GM12892 (cell line): ENCODE results near the gene RPS6KA2.

ENCODE experiments used
- POLR2A ChIP-seq: IDR thresholded peaks from 2 replicates; pipeline ENCODE4 v1.6.1; 2011; ENCODE audit warnings: low read depth, low read length, control low read depth
- POLR2AphosphoS5 ChIP-seq: IDR thresholded peaks from 2 replicates; pipeline ENCODE4 v1.6.1; 2011; ENCODE audit warnings: low read depth, low read length, control low read depth
- TAF1 ChIP-seq: IDR thresholded peaks from 2 replicates; pipeline ENCODE4 v1.6.1; 2011; ENCODE audit warnings: low read depth, mild to moderate bottlenecking, control low read depth, low read length, borderline replicate concordance

- TF ChIP-seq POLR2A (no peak), POLR2AphosphoS5 (no peak), TAF1 (no peak)
Measured at GRCh38 chr6:166435574-166435973, 191.5 kb downstream of the RPS6KA2 start.
